NB4 (cell line): Measurements from ENCODE around the gene KCNQ1.

Experiments used
- DNase-seq: peaks from one replicate; pipeline ENCODE4 v3.0.0; 2010; ENCODE audit warnings: low read depth
- H3K4me3 ChIP-seq: one replicate; pipeline ENCODE4 v1.5.1; 2011; ENCODE audit warnings: mild to moderate bottlenecking, low read depth, low read length, moderate library complexity
- MAX ChIP-seq: IDR thresholded peaks from 2 replicates; pipeline ENCODE4 v1.6.1; 2011; ENCODE audit warnings: low read depth, low read length
- MYC ChIP-seq: IDR thresholded peaks from 2 replicates; pipeline ENCODE4 v1.6.1; 2011; ENCODE audit warnings: low read depth, low read length
- POLR2A ChIP-seq: IDR thresholded peaks from 2 replicates; pipeline ENCODE4 v1.6.1; 2011; ENCODE audit warnings: mild to moderate bottlenecking; ENCODE audit not compliant: insufficient read length; ENCODE audit errors: extremely low read depth
- TF ChIP-seq, protein P1 (sequence below): IDR thresholded peaks from one replicate; pipeline ENCODE4 v1.5.1; 2012; ENCODE audit warnings: low read depth, low read length

Gene KCNQ1

GRCh38 chr11:2451336-2451735, 6.5 kb downstream of the KCNQ1 start:
- H3K4me3 ChIP-seq, result no peak overlapping the region
- TF ChIP-seq, protein P1, sequence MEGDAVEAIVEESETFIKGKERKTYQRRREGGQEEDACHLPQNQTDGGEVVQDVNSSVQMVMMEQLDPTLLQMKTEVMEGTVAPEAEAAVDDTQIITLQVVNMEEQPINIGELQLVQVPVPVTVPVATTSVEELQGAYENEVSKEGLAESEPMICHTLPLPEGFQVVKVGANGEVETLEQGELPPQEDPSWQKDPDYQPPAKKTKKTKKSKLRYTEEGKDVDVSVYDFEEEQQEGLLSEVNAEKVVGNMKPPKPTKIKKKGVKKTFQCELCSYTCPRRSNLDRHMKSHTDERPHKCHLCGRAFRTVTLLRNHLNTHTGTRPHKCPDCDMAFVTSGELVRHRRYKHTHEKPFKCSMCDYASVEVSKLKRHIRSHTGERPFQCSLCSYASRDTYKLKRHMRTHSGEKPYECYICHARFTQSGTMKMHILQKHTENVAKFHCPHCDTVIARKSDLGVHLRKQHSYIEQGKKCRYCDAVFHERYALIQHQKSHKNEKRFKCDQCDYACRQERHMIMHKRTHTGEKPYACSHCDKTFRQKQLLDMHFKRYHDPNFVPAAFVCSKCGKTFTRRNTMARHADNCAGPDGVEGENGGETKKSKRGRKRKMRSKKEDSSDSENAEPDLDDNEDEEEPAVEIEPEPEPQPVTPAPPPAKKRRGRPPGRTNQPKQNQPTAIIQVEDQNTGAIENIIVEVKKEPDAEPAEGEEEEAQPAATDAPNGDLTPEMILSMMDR, result no peak
- TF ChIP-seq POLR2A (no peak), MAX (no peak), MYC (no peak)
- DNase-seq, result no peak

- TF ChIP-seq, protein P1, result no peak
- TF ChIP-seq MAX, result no peak
- no peak for TF ChIP-seq POLR2A
- no peak for TF ChIP-seq MYC
- DNase-seq, result no peak
- H3K4me3 ChIP-seq, result no peak overlapping the region
Measured at GRCh38 chr11:2451916-2452315, 7.1 kb downstream of the KCNQ1 start.

GRCh38 chr11:2452321-2453012, 7.7 kb downstream of the KCNQ1 start:
- DNase-seq, result no peak
- no peak overlapping the region for H3K4me3 ChIP-seq
- TF ChIP-seq MAX (no peak), POLR2A (no peak)

GRCh38 chr11:2453436-2453835, 8.6 kb downstream of the KCNQ1 start:
- no peak for TF ChIP-seq MAX
- TF ChIP-seq POLR2A, result no peak
- no peak for TF ChIP-seq MYC
- TF ChIP-seq, protein P1, result no peak
- no peak for DNase-seq
- no peak overlapping the region for H3K4me3 ChIP-seq

GRCh38 chr11:2458321-2458720, 13.5 kb downstream of the KCNQ1 start:
- no peak for DNase-seq
- no peak overlapping the region for H3K4me3 ChIP-seq
- TF ChIP-seq, protein P1, result no peak
- TF ChIP-seq MYC (no peak), MAX (no peak), POLR2A (no peak)

- TF ChIP-seq MYC (no peak), POLR2A (no peak), MAX (no peak)
- TF ChIP-seq, protein P1, result no peak
- no peak for DNase-seq
- H3K4me3 ChIP-seq, result no peak overlapping the region
Measured at GRCh38 chr11:2459016-2459725, 14.4 kb downstream of the KCNQ1 start.
